Measurements from ENCODE around the gene PTRH1.

Gene PTRH1

GRCh38 chr9:127693143-127693542 is 22.3 kb downstream of the PTRH1 start:
- DNase-seq = no peak

DNA sequence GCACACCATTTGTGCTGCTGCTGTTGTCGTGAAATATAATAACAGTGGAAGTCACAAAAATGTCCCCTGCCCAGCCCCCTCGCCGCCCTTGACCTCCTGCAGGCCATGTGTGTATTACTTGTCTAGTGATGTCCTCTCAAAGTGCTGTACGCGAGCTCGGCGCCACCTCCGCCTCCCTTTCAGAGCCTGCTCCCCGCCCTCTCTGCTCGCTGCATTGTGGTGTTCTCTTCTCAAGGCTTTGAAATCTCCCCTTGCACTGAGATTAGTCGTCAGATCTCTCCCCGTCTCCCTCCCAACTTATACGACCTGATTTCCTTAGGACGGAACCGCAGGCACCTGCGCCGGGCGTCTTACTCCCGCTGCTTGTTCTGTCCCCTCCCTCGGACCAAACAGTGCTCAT is 23.4 kb downstream of the PTRH1 start:
- DNase-seq = no peak

DNA sequence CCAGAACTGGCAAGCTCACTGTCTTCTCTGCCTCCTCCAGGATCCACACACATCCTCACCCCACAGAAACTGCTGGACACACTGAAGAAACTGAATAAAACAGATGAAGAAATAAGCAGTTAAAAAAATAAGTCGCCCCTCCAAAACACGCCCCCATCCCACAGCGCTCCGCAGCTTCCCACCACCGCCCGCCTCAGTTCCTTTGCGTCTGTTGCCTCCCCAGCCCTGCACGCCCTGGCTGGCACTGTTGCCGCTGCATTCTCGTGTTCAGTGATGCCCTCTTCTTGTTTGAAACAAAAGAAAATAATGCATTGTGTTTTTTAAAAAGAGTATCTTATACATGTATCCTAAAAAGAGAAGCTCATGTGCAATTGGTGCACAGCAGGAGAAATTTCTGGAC is 24.7 kb downstream of the PTRH1 start:
- DNase-seq = no peak

GRCh38 chr9:127689329-127690000 is 26.0 kb downstream of the PTRH1 start:
- DNase-seq = no peak

DNA sequence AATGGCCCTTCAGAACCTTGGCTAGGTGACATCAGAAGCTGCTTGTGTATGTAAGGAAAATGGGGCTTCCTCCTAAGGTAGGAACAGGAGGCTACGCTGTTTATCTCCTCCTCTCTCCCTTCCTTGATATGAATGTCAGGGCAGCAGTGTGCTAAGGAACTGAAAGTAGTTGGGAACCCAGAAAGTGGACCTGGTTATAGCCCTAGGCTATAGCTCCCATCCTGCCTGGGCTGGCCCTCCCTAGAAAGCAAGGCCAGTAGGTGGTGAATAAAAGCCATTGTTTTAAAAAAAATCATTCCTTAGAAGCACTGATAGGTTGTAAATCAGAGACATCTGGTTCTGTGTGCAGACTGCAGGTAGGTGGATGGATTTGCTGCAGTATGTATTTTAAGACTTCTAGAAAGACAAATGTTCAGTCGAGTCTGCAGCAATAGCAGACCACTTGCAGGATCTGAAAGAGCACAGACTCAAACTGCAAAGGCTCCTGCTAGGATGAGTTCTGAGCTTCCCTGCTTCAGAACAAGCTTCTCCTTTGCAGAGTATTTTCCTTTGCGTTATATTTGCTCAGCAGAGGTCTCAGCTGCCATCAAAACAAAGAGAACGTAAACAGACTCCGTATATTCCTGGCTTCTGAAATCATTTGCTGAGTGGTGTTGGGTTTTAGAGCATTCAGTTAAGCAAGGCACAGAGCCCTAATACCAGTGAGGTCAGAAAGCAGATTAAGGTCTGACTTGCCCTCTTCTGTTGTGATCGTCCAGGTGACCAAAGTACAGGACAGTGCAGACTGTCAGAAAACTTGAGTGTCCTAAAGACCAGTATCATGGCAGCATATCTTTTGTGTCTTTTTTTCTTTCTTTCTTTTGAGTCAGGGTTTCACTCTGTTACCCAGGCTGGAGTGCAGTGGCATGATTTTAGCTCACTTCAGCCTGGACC is 28.7 kb downstream of the PTRH1 start:
- no peak for DNase-seq

DNA sequence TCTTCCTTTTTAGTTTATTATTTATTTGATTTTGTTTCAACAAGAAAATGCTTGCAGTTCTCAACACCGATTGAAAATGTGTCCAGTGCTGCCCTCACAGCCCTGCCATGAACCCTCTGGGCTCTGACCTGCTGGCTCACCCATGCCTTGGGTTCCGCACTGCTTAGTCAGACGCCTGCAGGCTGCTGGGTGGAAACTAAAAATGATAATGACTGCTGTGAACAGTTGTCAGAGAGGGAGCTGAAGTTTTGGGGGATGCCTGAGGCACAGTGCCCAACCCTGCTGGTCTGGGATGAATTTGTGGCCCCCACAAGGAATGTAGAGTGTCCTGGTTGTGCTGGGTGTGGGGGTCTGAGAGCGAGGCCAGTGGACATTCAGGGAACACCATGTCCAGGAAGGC is 30.9 kb downstream of the PTRH1 start:
- no peak for DNase-seq

GRCh38 chr9:127683723-127684122 is 31.7 kb downstream of the PTRH1 start:
- no peak for DNase-seq

DNA sequence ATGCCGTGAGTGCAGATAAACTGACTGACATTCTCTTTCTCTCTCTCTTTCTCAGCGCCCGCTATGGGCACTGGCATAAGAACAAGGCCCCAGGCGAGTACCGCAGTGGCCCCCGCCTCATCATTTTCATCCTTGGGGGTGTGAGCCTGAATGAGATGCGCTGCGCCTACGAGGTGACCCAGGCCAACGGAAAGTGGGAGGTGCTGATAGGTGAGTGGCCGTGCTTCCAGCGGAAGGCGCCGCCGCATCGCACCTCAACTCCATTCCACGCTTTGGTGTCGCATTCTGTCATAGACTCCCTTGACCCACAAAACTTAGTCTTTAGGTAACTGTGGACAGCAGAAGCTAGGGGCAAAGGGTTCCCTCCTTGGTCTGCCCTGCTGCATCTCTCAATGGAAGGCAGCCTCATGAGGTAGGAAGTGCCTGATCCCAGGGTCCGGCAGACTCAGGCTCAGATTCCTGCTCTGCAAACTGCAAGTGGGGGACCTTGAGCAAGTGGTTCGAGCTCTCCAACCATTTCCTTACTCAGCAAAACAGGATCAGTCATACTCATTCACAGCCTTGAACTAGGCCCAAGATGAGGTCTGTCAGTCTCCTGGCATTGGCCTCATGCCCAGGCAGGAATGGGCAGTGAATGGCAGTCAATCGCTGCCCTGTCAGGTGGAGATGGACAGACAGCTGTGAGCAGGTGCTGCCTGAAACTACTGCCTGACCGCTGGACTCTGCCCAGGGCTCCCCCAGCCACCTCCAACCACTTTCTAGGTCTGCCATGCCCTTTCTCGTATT is 32.9 kb downstream of the PTRH1 start:
- DNase-seq = no peak

- DNase-seq = no peak
Measured at GRCh38 chr9:127680846-127681245, 34.6 kb downstream of the PTRH1 start.

- no peak for DNase-seq
Measured at GRCh38 chr9:127680226-127680625, 35.2 kb downstream of the PTRH1 start.

- no peak for DNase-seq
Measured at GRCh38 chr9:127679506-127679905, 36.0 kb downstream of the PTRH1 start.

DNA sequence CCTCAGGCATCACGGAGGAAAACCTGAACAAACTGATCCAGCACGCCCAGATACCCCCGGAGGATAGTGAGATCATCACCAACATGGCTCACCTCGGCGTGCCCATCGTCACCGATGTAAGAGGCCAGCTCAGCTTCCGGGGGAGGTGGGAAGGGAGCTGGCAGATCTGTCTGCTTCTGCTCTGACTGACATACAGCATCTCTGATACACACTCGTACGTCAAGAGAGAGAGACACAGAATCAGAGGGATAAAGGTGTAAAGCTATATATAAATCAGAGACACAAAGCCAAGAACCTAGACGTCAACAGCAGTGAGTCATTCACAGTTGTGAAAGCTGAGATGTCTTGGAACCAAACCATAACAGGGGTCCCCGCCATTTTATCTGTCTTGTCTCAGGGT is 38.8 kb downstream of the PTRH1 start:
- no peak for DNase-seq

DNA sequence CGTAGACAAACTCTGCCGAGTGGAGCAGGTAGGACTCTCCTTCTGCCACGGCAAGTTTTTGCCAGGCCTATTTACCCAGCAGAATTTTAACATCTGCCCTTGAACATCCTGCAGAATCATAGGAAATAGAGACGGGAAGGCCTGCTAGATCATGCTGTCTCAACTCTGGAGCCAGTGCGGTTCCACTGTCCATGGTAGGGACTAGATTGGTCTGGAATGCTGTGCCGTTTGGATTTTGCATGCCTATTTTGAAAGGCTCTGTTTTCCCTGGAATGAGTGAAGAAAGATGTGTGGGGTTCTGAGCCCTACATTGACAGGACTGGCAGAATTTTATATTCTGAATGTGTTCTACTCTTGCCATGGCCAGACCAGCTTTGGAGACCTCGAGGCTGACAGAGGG is 42.2 kb downstream of the PTRH1 start:
- no peak for DNase-seq

DNA sequence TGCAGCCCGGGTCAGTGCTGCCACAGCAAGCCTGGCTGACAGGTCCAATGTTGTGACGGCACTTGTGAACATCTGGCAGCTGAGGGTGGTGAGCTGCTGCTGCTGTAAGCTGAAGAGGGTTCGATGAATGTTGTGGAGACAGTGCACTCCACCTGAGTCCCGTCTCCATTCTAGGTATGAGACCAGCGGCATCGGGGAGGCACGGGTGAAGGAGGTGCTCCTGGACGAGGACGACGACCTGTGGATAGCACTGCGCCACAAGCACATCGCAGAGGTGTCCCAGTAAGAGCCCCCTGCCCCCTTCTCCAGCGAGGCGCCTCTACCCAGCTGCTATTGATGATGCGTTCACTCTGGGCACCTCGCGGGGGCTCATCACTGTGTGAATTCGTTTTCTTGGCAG is 47.6 kb downstream of the PTRH1 start:
- DNase-seq = no peak

GRCh38 chr9:127667127-127667844 is 48.2 kb downstream of the PTRH1 start:
- no peak for DNase-seq

- DNase-seq = no peak
Measured at GRCh38 chr9:127664678-127665507, 50.6 kb downstream of the PTRH1 start.

DNA sequence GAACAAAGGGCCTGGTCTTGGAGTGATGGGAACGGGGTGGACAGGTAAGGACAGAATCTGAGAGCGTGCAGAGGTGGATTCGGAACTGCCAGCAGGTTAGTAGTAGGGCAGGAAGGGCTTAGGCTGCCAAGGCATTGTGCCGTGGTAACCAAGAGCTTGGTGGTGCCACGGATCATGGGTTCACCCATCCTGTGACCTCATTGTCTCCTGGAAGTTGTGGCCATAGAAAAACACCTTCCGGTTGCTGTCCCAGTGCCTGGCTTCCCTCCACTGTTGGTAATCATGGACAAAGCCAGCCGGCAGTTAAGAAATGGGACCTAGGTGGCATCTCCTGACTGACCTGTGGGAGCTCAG is 51.2 kb downstream of the PTRH1 start:
- no peak for DNase-seq

Data from effector CD4-positive, alpha-beta T cell (primary cell).